Karpas-422 (cell line): ENCODE measurements around the gene CDKAL1. TPM values are rescaled to one million over a fixed set of nuclear protein-coding genes. Genes with fewer than 3 reads are reported as not detected.
"Not testable (repeated sequence)": the region's sequence is repeated elsewhere in the genome, so short reads cannot be mapped to it uniquely, and the experiment has no call there.

Experiments
- DNase-seq: peaks from one replicate; pipeline ENCODE4 v3.0.0-alpha.2; 2015
- H2AFZ ChIP-seq: fragments of 200-600 bp; sonication (generic); 2 replicates; pipeline ENCODE4 v1.6.1; 2014; ENCODE audit warnings: antibody characterized with exemption, low read length, mixed read lengths
- H3K27ac ChIP-seq: fragments of 200-600 bp; sonication (generic); 2 replicates; pipeline ENCODE4 v1.5.1; 2014; ENCODE audit warnings: mild to moderate bottlenecking, low read length, moderate library complexity
- H3K27me3 ChIP-seq: fragments of 200-600 bp; sonication (generic); 2 replicates; pipeline ENCODE4 v1.6.1; 2014; ENCODE audit warnings: low read length, mixed read lengths
- H3K36me3 ChIP-seq: fragments of 200-600 bp; sonication (generic); 2 replicates; pipeline ENCODE4 v1.6.1; 2014; ENCODE audit warnings: low read length, mixed read lengths; ENCODE audit not compliant: insufficient read depth
- H3K4me1 ChIP-seq: fragments of 200-600 bp; sonication (generic); 2 replicates; pipeline ENCODE4 v1.6.1; 2014; ENCODE audit warnings: mild to moderate bottlenecking, low read length, mixed read lengths
- H3K4me2 ChIP-seq: fragments of 200-600 bp; sonication (generic); 2 replicates; pipeline ENCODE4 v1.6.1; 2014; ENCODE audit warnings: low read length, low read depth, mild to moderate bottlenecking; ENCODE audit not compliant: poor library complexity, severe bottlenecking
- H3K4me3 ChIP-seq: fragments of 200-600 bp; sonication (generic); 2 replicates; pipeline ENCODE4 v1.5.1; 2014; ENCODE audit warnings: mild to moderate bottlenecking, antibody characterized with exemption, low read length, mixed read lengths
- H3K79me2 ChIP-seq: fragments of 200-600 bp; sonication (generic); 2 replicates; pipeline ENCODE4 v1.6.1; 2014; ENCODE audit warnings: mild to moderate bottlenecking, low read length, mixed read lengths
- H3K9ac ChIP-seq: fragments of 200-600 bp; sonication (generic); 2 replicates; pipeline ENCODE4 v1.6.0; 2014; ENCODE audit warnings: low read length
- H3K9me2 ChIP-seq: fragments of 200-600 bp; sonication (generic), shearing (Covaris generic); replicated peaks from 2 replicates; pipeline ENCODE4 v1.6.0; 2014; ENCODE audit warnings: mild to moderate bottlenecking, low read length, moderate library complexity; ENCODE audit not compliant: insufficient read depth
- H3K9me3 ChIP-seq: fragments of 300-700, 200-600 bp; sonication (generic); 2 replicates; pipeline ENCODE4 v1.6.1; 2014; ENCODE audit warnings: low read length, mixed read lengths
- H4K20me1 ChIP-seq: fragments of 200-600 bp; sonication (generic); 2 replicates; pipeline ENCODE4 v1.6.1; 2014; ENCODE audit warnings: mild to moderate bottlenecking, antibody characterized with exemption, low read length, low read depth; ENCODE audit not compliant: insufficient read depth
- total RNA-seq: library from RNA; depleted of rRNA; stranded (reverse); fragments of >200 nt; shearing (Covaris generic); gene quantifications from 2 replicates; pipeline ENCODE4 v1.2.3, GENCODE V29; 2014; ENCODE audit warnings: low replicate concordance

Gene CDKAL1
- total RNA-seq, 1 experiment from 2014 or later, result 23.7 TPM

- H3K36me3 ChIP-seq, result no peaks in the 10 kb centered on the region
- H3K4me3 ChIP-seq, result no peak overlapping the region
- no peaks in the 10 kb centered on the region for H3K9me2 ChIP-seq
- H3K4me1 ChIP-seq, result peaks cover 14% of the 10 kb centered on the region
- H3K9ac ChIP-seq, result no peak overlapping the region
- H2AFZ ChIP-seq, result no peak overlapping the region
- no peak overlapping the region for H3K4me2 ChIP-seq
- DNase-seq, result no peak
- no peaks in the 10 kb centered on the region for H3K27me3 ChIP-seq
- H4K20me1 ChIP-seq, result no peaks in the 10 kb centered on the region
- no peak overlapping the region for H3K27ac ChIP-seq
- no peaks in the 10 kb centered on the region for H3K9me3 ChIP-seq
- H3K79me2 ChIP-seq, result peaks cover 37% of the 10 kb centered on the region
Measured at GRCh38 chr6:20583444-20583800, 49.2 kb downstream of the CDKAL1 start.

DNA sequence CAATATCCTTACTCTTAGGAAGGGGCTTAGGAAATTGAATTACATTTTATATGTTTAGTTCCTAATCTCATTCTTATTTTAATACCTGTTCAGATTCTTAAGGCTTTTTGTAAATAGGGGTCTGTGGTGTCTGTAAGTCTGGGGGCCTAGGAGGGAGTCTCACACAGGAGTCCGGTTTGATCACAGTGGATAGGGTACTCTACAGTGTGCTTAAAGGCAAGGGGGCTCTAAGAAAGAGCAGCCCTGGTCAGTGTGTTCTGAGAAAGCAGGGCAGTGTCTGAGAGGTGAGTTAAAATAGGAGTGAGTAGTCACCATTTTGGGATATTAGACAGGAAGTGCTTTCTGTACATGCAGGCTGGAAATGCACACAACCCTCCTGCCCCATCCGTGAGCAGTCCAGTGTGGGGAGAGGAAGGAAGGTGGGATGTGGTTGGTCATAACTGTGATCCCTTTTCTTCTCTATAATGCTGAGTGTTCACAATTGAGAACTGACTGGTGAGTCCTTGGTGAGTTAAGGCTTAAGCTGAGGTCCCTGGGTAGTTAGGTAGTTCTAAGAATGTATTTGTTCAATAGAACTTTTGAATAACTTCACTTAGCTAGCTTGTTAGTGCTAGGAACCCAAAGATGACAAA is 50.0 kb downstream of the CDKAL1 start:
- Histone ChIP-seq H3K79me2 (peaks cover 37% of the 10 kb centered on the region), H3K4me2 (no peak overlapping the region), H2AFZ (no peak overlapping the region), H4K20me1 (no peaks in the 10 kb centered on the region), H3K9me3 (no peaks in the 10 kb centered on the region), H3K27me3 (no peaks in the 10 kb centered on the region), H3K4me3 (no peak overlapping the region), H3K27ac (no peak overlapping the region), H3K9ac (no peak overlapping the region), H3K9me2 (no peaks in the 10 kb centered on the region), H3K36me3 (no peaks in the 10 kb centered on the region), H3K4me1 (peaks cover 17% of the 10 kb centered on the region)
- no peak for DNase-seq

DNA sequence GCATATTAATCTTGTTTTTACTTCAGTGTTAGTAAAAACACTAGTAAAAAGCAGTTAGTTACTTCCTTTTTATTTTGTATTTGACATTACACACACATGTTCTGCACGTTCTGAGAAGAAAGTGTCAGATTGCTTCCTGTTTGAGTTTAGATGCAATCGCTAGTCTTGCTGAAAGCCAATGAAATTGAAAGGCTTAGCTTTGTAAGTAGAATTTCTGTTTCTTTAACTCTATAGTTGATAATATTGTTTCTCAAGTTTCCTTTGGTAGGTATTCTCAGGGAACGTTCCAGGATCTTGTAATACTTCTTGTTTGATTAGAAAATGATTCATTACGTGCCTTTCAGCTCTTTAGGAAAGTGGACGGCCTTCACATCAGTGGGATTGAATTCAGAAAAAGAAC is 55.0 kb downstream of the CDKAL1 start:
- Histone ChIP-seq H3K36me3 (no peaks in the 10 kb centered on the region), H3K4me3 (no peak overlapping the region), H3K4me2 (no peak overlapping the region), H4K20me1 (no peaks in the 10 kb centered on the region), H3K79me2 (peaks cover 16% of the 10 kb centered on the region; the same call in 1 of the 2 replicates), H3K27me3 (no peaks in the 10 kb centered on the region), H3K4me1 (0 out of 2 replicates have a peak, but pooled peaks cover 4% of the 10 kb centered on the region), H3K27ac (no peak overlapping the region), H3K9me3 (no peaks in the 10 kb centered on the region), H3K9me2 (no peaks in the 10 kb centered on the region), H2AFZ (no peak overlapping the region), H3K9ac (no peak overlapping the region)
- no peak for DNase-seq

DNA sequence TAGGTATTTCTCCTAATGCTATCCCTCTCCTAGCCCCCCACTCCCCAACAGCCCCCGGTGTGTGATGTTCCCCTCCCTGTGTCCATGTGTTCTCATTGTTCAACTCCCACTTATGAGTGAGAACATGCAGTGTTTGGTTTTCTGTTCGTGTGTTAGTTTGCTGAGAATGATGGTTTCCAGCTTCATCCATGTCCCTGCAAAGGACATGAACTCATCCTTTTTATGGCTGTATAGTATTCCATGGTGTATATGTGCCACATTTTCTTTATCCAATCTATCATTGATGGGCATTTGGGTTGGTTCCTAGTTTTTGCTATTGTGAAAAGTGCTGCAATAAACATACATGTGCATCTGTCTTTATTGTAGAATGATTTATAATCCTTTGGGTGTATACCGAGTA is 56.2 kb downstream of the CDKAL1 start:
- H3K4me2 ChIP-seq, H3K27me3 ChIP-seq, H2AFZ ChIP-seq, H3K27ac ChIP-seq, H3K9ac ChIP-seq, H3K9me3 ChIP-seq, H3K4me1 ChIP-seq, H4K20me1 ChIP-seq, DNase-seq, H3K4me3 ChIP-seq, H3K9me2 ChIP-seq, H3K36me3 ChIP-seq: not testable (repeated sequence)
- peaks cover 12% of the 10 kb centered on the region; the same call in 1 of the 2 replicates for H3K79me2 ChIP-seq

DNA sequence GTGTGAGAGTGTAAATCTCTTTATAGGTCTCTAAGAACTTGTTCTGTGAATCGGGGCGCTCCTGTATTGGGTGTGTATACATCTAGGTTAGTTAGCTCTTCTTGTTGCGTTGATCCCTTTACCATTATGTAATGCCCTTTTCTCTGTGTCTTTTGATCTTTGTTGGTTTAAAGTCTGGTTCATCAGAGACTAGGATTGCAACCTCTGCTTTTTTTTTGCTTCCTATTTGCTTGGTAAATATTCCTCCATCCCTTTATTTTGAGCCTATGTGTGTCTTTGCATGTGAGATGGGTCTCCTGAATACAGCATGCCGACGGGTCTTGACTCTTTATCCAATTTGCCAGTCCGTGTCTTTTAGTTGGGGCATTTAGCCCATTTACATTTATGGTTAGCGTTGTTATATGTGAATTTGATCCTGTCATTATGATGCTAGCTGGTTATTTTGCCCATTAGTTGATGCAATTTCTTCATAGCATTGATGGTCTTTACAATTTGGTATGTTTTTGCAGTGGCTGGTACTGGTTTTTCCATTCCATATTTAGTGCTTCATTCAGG is 60.1 kb downstream of the CDKAL1 start:
- H2AFZ ChIP-seq, H3K27ac ChIP-seq, H3K27me3 ChIP-seq, DNase-seq, H3K4me1 ChIP-seq, H3K4me3 ChIP-seq, H3K36me3 ChIP-seq, H3K9ac ChIP-seq, H3K9me2 ChIP-seq, H3K9me3 ChIP-seq, H3K4me2 ChIP-seq, H4K20me1 ChIP-seq: not testable (repeated sequence)
- H3K79me2 ChIP-seq, result peaks cover 12% of the 10 kb centered on the region

DNA sequence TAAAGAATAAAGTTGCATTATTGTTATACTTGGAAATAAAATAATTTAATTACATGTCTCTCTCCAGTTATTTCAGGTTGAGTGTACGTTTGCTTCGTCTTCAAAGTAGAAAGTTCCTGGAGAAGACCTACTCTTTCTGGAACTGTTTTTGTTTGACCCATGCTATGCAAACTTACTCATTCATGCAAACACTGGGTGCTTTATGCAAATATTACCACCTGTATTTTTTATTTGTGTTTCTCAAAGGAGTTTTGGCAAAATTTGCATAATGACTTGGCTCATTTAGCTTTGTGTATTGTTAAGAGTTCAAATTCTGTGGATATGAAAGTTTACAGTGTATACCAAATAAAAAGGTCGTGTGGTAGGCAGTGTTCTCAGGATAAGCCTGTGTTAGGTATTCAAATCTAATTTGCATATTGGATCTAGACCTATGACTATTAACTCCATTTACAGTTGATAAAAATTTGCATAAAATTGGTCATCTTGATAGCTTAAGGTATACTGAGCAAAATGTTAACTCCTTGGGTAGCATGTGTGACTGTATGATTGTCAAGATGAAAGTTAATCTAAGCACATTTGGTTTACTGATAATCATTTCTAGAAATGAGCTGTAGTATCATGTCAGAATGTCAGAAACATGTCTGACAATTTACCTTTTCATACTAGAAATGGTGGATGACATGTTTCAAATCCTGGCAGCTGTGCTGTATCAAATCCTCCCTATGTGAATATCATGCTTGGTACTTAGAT is 65.2 kb downstream of the CDKAL1 start:
- H2AFZ ChIP-seq, result no peak overlapping the region
- no peaks in the 10 kb centered on the region for H4K20me1 ChIP-seq

DNA sequence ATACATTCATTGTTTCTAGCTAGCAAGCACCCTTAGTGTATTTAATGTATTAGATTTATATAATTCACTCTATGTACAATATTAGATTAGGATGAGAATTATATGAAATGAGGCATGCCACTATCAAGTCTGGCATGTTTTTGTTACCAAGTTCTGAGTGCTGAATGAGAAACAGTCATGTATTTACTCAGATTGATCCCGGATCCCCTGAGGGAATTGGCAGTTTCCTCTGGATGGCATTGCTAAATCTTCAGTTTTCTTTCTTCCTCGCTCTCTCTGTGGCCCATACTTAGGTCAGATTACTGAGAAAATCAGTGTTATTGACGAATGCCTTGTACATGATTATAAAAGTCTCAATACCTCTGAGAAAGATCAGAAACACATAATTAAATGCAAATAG is 66.6 kb downstream of the CDKAL1 start:
- Histone ChIP-seq H3K27ac (no peak overlapping the region), H3K9ac (no peak overlapping the region)

More for the DNA sequence above, 65.2 kb downstream of the CDKAL1 start:
- Histone ChIP-seq H3K9me2 (peaks cover 3% of the 10 kb centered on the region; the same call in 1 of the 2 replicates), H3K27me3 (no peaks in the 10 kb centered on the region), H3K27ac (no peak overlapping the region), H3K36me3 (peaks cover 8% of the 10 kb centered on the region; the same call in 1 of the 2 replicates), H3K4me2 (no peak overlapping the region), H3K79me2 (peaks cover 20% of the 10 kb centered on the region), H3K4me3 (no peak overlapping the region), H3K9me3 (no peaks in the 10 kb centered on the region), H3K9ac (no peak overlapping the region), H3K4me1 (peaks cover 3% of the 10 kb centered on the region; the same call in 1 of the 2 replicates)
- DNase-seq, result no peak

DNA sequence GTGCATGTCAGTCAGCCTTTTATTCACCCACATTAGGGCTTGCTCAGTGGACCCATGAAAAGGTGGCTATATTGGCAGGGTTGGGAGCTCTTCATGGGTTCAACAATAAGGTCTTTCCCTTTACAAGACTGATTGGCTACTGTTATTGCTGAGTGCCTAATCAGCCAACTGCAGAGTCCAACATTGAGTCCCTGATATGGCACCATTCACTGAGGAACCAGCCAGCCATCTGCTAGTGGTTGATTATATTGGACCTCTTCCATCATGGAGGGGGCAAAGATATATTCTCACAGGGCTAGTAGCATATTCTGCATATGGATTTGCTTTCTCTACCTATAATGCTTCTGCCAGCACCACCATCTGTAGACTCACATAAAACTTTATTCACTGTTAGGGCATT is 69.9 kb downstream of the CDKAL1 start:
- H3K9ac ChIP-seq, result no peak overlapping the region
- H2AFZ ChIP-seq, result no peak overlapping the region
- H3K9me3 ChIP-seq, result no peaks in the 10 kb centered on the region
- H3K4me2 ChIP-seq, result no peak overlapping the region
- H3K36me3 ChIP-seq, result peaks cover 8% of the 10 kb centered on the region; the same call in 1 of the 2 replicates
- no peak overlapping the region for H3K4me3 ChIP-seq
- peaks cover 3% of the 10 kb centered on the region; the same call in 1 of the 2 replicates for H3K9me2 ChIP-seq
- no peak for DNase-seq
- no peaks in the 10 kb centered on the region for H3K27me3 ChIP-seq
- H3K4me1 ChIP-seq, result peaks cover 3% of the 10 kb centered on the region; the same call in 1 of the 2 replicates
- peaks cover 39% of the 10 kb centered on the region for H3K79me2 ChIP-seq
- no peak overlapping the region for H3K27ac ChIP-seq
- H4K20me1 ChIP-seq, result no peaks in the 10 kb centered on the region

More for the DNA sequence above, 66.6 kb downstream of the CDKAL1 start:
- H3K27me3 ChIP-seq, result no peaks in the 10 kb centered on the region
- H3K9me3 ChIP-seq, result no peaks in the 10 kb centered on the region
- H4K20me1 ChIP-seq, result no peaks in the 10 kb centered on the region
- peaks cover 31% of the 10 kb centered on the region for H3K79me2 ChIP-seq
- no peak overlapping the region for H3K4me3 ChIP-seq
- peaks cover 3% of the 10 kb centered on the region; the same call in 1 of the 2 replicates for H3K9me2 ChIP-seq
- H3K4me2 ChIP-seq, result no peak overlapping the region
- DNase-seq, result no peak
- H2AFZ ChIP-seq, result no peak overlapping the region
- H3K36me3 ChIP-seq, result peaks cover 8% of the 10 kb centered on the region; the same call in 1 of the 2 replicates
- peaks cover 3% of the 10 kb centered on the region; the same call in 1 of the 2 replicates for H3K4me1 ChIP-seq
